HepG2 (cell line): ENCODE data around the gene WDR35. TPM values are rescaled to one million over a fixed set of nuclear protein-coding genes. Genes with fewer than 3 reads are reported as not detected.

ENCODE experiments used
- ATAC-seq: fragments of 200-7000 bp; cut with Tn5 transposase; 3 replicates; pipeline ENCODE4 v1.9.1; 2020; ENCODE audit warnings: mild to moderate bottlenecking, moderate library complexity
- BruUV-seq: library from RNA; stranded (reverse); fragments of 400-500 nt; replicated peaks from 2 replicates; lab custom pipeline; 2021; lab: Mats Ljungman, UMichigan
- CTCF ChIA-PET: fragments of 300-600 bp; formaldehyde crosslinking; extraction: SDS; loops from one replicate; lab custom pipeline; 2021; ENCODE audit warnings: low total read pairs, inconsistent platforms, low intra/inter-chr PET ratio; lab: Yijun Ruan, JAX
- POLR2A ChIA-PET: fragments of 350-600 bp; sonication (Branson Sonifier 250); formaldehyde crosslinking; loops from one replicate; lab custom pipeline; 2020; ENCODE audit warnings: antibody characterized with exemption, inconsistent platforms; lab: Yijun Ruan, JAX
- DNase-seq: peaks from one replicate; pipeline ENCODE4 v3.0.0-alpha.2; 2015; ENCODE audit warnings: low spot score
- FAIRE-seq: peaks from 3 replicates; lab custom pipeline; 2011; peaks lifted over from hg19 to GRCh38; lab: Jason Lieb, UNC
- H2AFZ ChIP-seq: one replicate; pipeline ENCODE4 v1.6.1; 2011; ENCODE audit warnings: low read length, inconsistent platforms
- H3K27ac ChIP-seq: fragments of 300-600 bp; 3 replicates; pipeline ENCODE4 v1.8.0; 2011; ENCODE audit warnings: mixed run types, mild to moderate bottlenecking, mixed read lengths, low read length, inconsistent platforms; ENCODE audit not compliant: insufficient read depth; ENCODE audit errors: extremely low read length
- H3K27me3 ChIP-seq, 2 experiments: fragments of 200-600 bp in 1 of 2; 2 replicates in 1 of 2; 3 replicates in 1 of 2; pipeline versions ENCODE4 v1.6.0 to v1.8.0; 2011; ENCODE audit warnings: low read length in 2 of 2, mild to moderate bottlenecking in 2 of 2, moderate library complexity in 2 of 2, inconsistent platforms in 1 of 2; ENCODE audit not compliant: insufficient read depth in 2 of 2, control insufficient read depth in 1 of 2
- H3K36me3 ChIP-seq, 2 experiments: fragments of 200-600 bp in 1 of 2; replicated peaks in 1 of 2; 2 replicates in 1 of 2; 3 replicates in 1 of 2; pipeline versions ENCODE4 v1.5.1 to v1.8.0; 2011; ENCODE audit warnings: low read length in 2 of 2, inconsistent platforms in 1 of 2; ENCODE audit not compliant: insufficient read depth in 2 of 2, control insufficient read depth in 1 of 2
- H3K4me1 ChIP-seq: 2 replicates; pipeline ENCODE4 v1.5.1; 2012; ENCODE audit warnings: low read length, inconsistent platforms; ENCODE audit not compliant: insufficient read depth
- H3K4me2 ChIP-seq: 2 replicates; pipeline ENCODE4 v1.6.0; 2011; ENCODE audit warnings: low read depth, low read length, inconsistent platforms
- H3K4me3 ChIP-seq, 3 experiments: fragments of 200-600 bp in 1 of 3; sonication (generic), shearing (Covaris generic) in 1 of 3; replicated peaks in 1 of 3; 2 replicates each; pipeline ENCODE4 v1.5.1; 2011 to 2016; ENCODE audit warnings: low read length in 3 of 3, inconsistent platforms in 2 of 3, low read depth in 2 of 3, mild to moderate bottlenecking in 2 of 3, control low read depth in 1 of 3, mixed read lengths in 1 of 3; ENCODE audit not compliant: insufficient read depth in 1 of 3
- H3K79me2 ChIP-seq: one replicate; pipeline ENCODE4 v1.6.1; 2011; ENCODE audit warnings: low read length, inconsistent platforms; ENCODE audit not compliant: insufficient read depth
- H3K9ac ChIP-seq: 2 replicates; pipeline ENCODE4 v1.6.0; 2011; ENCODE audit warnings: mild to moderate bottlenecking, low read depth, low read length, inconsistent platforms; ENCODE audit not compliant: insufficient read depth
- H3K9me3 ChIP-seq: 2 replicates; pipeline ENCODE4 v1.5.1; 2012; ENCODE audit warnings: mild to moderate bottlenecking, low read length
- H4K20me1 ChIP-seq: 2 replicates; pipeline ENCODE4 v1.6.0; 2011; ENCODE audit warnings: inconsistent platforms, mild to moderate bottlenecking, low read length, moderate library complexity; ENCODE audit not compliant: insufficient read depth
- FOSL1 ChIP-seq: sonication (generic); formaldehyde crosslinking; IDR thresholded peaks from 2 replicates; pipeline ENCODE4 v1.9.0; 2021; ENCODE audit warnings: missing genetic modification reagents, borderline replicate concordance
- HOXA3 ChIP-seq: sonication (generic); formaldehyde crosslinking; IDR thresholded peaks from 2 replicates; pipeline ENCODE4 v1.5.0; 2020; ENCODE audit warnings: missing genetic modification reagents
- NCOA1 ChIP-seq: sonication (generic); formaldehyde crosslinking; IDR thresholded peaks from 2 replicates; pipeline ENCODE4 v1.9.0; 2021; ENCODE audit warnings: missing genetic modification reagents
- NPAS2 ChIP-seq: sonication (generic); formaldehyde crosslinking; IDR thresholded peaks from 2 replicates; pipeline ENCODE4 v1.8.0; 2022; ENCODE audit warnings: mild to moderate bottlenecking, missing genetic modification reagents, borderline replicate concordance
- SMAD9 ChIP-seq: sonication (generic); formaldehyde crosslinking; IDR thresholded peaks from 2 replicates; pipeline ENCODE4 v1.5.1; 2020; ENCODE audit warnings: mild to moderate bottlenecking, missing genetic modification reagents
- STAG1 ChIP-seq: sonication (generic); formaldehyde crosslinking; IDR thresholded peaks from 2 replicates; pipeline ENCODE4 v1.4.0; 2020; ENCODE audit warnings: missing genetic modification reagents
- TAF1 ChIP-seq: sonication (generic); formaldehyde crosslinking; IDR thresholded peaks from 2 replicates; pipeline ENCODE4 v1.4.0; 2020; ENCODE audit warnings: missing genetic modification reagents
- TRIM24 ChIP-seq: sonication (generic); formaldehyde crosslinking; IDR thresholded peaks from 2 replicates; pipeline ENCODE4 v1.8.0; 2022; ENCODE audit warnings: mild to moderate bottlenecking, missing genetic modification reagents
- ZC3H4 ChIP-seq: sonication (generic); formaldehyde crosslinking; IDR thresholded peaks from 2 replicates; pipeline ENCODE4 v1.4.0; 2020; ENCODE audit warnings: missing genetic modification reagents, borderline replicate concordance
- ZNF510 ChIP-seq: sonication (generic); formaldehyde crosslinking; IDR thresholded peaks from 2 replicates; pipeline ENCODE4 v1.4.0; 2020; ENCODE audit warnings: low read depth, mild to moderate bottlenecking, missing genetic modification reagents
- ZNF605 ChIP-seq: sonication (generic); formaldehyde crosslinking; IDR thresholded peaks from 2 replicates; pipeline ENCODE4 v1.8.0; 2022; ENCODE audit warnings: mild to moderate bottlenecking, missing genetic modification reagents
- ZNF766 ChIP-seq: sonication (generic); formaldehyde crosslinking; IDR thresholded peaks from 2 replicates; pipeline ENCODE4 v1.5.0; 2020; ENCODE audit warnings: missing genetic modification reagents, borderline replicate concordance
- WGBS: methylation state at CpG from one replicate; pipeline ENCODE4 v1.1.6; 2017; ENCODE audit warnings: low lambda C conversion rate; 5-methylcytosine and 5-hydroxymethylcytosine counted together
- in situ Hi-C: cut with HindIII; loops from 2 replicates; pipeline ENCODE4 v1.10.0; 2017; ENCODE audit warnings: low pct_unique_long_range_greater_than_20kb; ENCODE audit not compliant: extremely low pct_ligation_motif_present
- intact Hi-C: fragments of 100-400 bp; cut with micrococcal nuclease; formaldehyde crosslinking; loops from one replicate; pipeline ENCODE4 v1.10.0; 2022; ENCODE audit not compliant: unreplicated experiment
- polyA plus RNA-seq, 8 experiments: library from polyadenylated mRNA; depleted of rRNA in 3 of 8; stranded (reverse) in 7 of 8; unstranded in 1 of 8; fragments of >200 nt; fragmentation: Illumina TruSeq in 4 of 8; extraction: Trizol in 4 of 8; gene quantifications; 2 replicates each; pipeline versions ENCODE4 v1.2.1 to v1.2.3, GENCODE V29; 2011 to 2016; ENCODE audit warnings: low read depth in 4 of 8, missing spikeins in 1 of 8, mixed read lengths in 1 of 8; ENCODE audit not compliant: insufficient read depth in 1 of 8
- total RNA-seq, 5 experiments: library from RNA; depleted of rRNA; stranded (reverse); fragments of >200 nt; fragmentation: Illumina TruSeq; extraction: Trizol; gene quantifications; 2 replicates each; pipeline ENCODE4 v1.2.3, GENCODE V29; 2016; ENCODE audit warnings: low read depth in 1 of 5
- TF ChIP-seq, protein P1 (sequence below): fragments of 450-650 bp; IDR thresholded peaks from 2 replicates; pipeline ENCODE4 v1.6.1; 2016
- TF ChIP-seq, protein P2 (sequence below): sonication (generic); formaldehyde crosslinking; IDR thresholded peaks from 2 replicates; pipeline ENCODE4 v1.4.0; 2020; ENCODE audit warnings: missing genetic modification reagents

Gene WDR35
- total and polyA plus RNA-seq, 2 of the 13 experiments (the other 11 are each of a cell fraction or from before 2014, with no cell fraction given), result 11.1 to 19.6 TPM

GRCh38 chr2:19864381-19864780, 125.5 kb downstream of the WDR35 start:
- DNase-seq (no peak), FAIRE-seq (no peak), ATAC-seq (no peak)
- no peak overlapping the region for H3K9ac ChIP-seq
- 77% methylated on average over 11 of the region's 11 CpGs for WGBS
- TF ChIP-seq, protein P1, sequence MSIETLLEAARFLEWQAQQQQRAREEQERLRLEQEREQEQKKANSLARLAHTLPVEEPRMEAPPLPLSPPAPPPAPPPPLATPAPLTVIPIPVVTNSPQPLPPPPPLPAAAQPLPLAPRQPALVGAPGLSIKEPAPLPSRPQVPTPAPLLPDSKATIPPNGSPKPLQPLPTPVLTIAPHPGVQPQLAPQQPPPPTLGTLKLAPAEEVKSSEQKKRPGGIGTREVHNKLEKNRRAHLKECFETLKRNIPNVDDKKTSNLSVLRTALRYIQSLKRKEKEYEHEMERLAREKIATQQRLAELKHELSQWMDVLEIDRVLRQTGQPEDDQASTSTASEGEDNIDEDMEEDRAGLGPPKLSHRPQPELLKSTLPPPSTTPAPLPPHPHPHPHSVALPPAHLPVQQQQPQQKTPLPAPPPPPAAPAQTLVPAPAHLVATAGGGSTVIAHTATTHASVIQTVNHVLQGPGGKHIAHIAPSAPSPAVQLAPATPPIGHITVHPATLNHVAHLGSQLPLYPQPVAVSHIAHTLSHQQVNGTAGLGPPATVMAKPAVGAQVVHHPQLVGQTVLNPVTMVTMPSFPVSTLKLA, result peak; percentile 77
- TF ChIP-seq SMAD9 (CRISPR knock-in tag), result no peak
- no peaks in the 10 kb centered on the region for H4K20me1 ChIP-seq
- in situ Hi-C loops (loop anchor here (5.0 to 10.0 kb wide), 3 partner anchors 507 to 1342 kb away; partner anchors contain the start of gene OSR1), intact Hi-C loops (loop anchor here (10.0 kb wide), 1 partner anchor 1430 kb away; no protein-coding TSS in a partner anchor)
- H2AFZ ChIP-seq, result no peak overlapping the region
- H3K4me1 ChIP-seq, result peaks cover 39% of the 10 kb centered on the region
- no peaks in the 10 kb centered on the region for H3K36me3 ChIP-seq
- no peak overlapping the region; the same call in 1 of the 2 replicates for H3K4me2 ChIP-seq
- no TSS peak for BruUV-seq
- no peaks in the 10 kb centered on the region for H3K9me3 ChIP-seq
- no peak overlapping the region for H3K4me3 ChIP-seq
- CTCF ChIA-PET, result interaction anchor here (1.8 to 2.1 kb wide), 2 partner anchors 1344 to 1429 kb away, joined by 6 to 14 read pairs; no protein-coding TSS in a partner anchor
- POLR2A ChIA-PET, result interaction anchor here (1.1 kb wide), 1 partner anchor 517 kb away, joined by 3 read pairs; no protein-coding TSS in a partner anchor
- peaks cover 2 to 14% of the 10 kb centered on the region in 2 experiments; a peak in 2 of 5 replicates for H3K27me3 ChIP-seq
- H3K79me2 ChIP-seq, result no peaks in the 10 kb centered on the region
- H3K27ac ChIP-seq, result no peak overlapping the region

DNA sequence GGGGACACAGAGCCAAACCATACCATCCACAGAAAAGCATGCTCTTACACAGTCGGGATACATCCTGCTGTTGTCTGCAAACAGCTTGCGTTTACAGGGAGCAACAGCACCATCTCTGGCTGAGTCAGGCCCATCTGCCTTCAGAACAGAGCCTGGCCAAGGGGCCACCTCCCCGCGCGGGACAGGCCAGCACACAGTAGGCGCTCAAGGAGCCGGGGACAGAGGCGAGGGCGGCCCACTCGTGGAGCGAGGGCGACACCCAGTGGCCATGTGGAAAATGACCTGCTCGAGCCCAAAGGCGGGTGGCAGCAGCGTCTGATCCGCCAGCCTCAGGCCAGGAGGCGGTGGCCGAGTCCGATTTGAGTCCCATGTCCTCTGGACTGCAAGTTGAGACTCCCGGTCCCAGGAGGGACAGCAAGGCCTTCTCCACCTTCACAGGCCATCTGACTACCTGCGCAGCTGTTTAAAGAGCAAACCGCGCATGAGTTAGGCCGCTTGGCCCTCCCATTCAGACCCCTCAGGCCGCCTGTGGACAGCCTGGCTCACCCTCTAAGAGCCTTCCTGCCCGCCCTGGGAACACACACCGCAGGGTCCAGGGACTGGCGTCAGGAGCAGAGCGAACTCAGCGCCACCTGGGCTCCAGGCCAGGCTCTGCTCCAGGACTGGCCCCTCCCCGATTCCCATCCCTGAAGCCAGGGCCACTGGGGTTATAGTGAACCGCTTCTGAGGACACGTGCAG, 126.4 kb downstream of the WDR35 start:
- CTCF ChIA-PET, result interaction anchor here (0.7 to 2.5 kb wide), 9 partner anchors 94 to 1476 kb away, joined by 4 to 19 read pairs (median 6); no protein-coding TSS in a partner anchor
- DNase-seq, result peak; percentile 76
- H3K9me3 ChIP-seq, result no peaks in the 10 kb centered on the region
- FAIRE-seq, result peak; percentile 55
- no peaks in the 10 kb centered on the region for H3K36me3 ChIP-seq
- H3K27ac ChIP-seq, result peak overlapping the region; percentile 26
- H3K9ac ChIP-seq, result peak overlapping the region; percentile 58
- H3K4me2 ChIP-seq, result peak overlapping the region; percentile 86
- POLR2A ChIA-PET, result no interaction called here
- H2AFZ ChIP-seq, result peak overlapping the region; percentile 88
- in situ Hi-C loops (loop anchor here (5.0 to 10.0 kb wide), 3 partner anchors 506 to 1341 kb away; partner anchors contain the start of gene OSR1), intact Hi-C loops (loop anchor here (1.0 to 10.0 kb wide), 9 partner anchors 37 to 1476 kb away; partner anchors contain the start of gene TTC32)
- peak overlapping the region; percentile 46 to 77 (median 57) for H3K4me3 ChIP-seq
- BruUV-seq, result no TSS peak
- H3K4me1 ChIP-seq, result peaks cover 36% of the 10 kb centered on the region
- peak; percentile 96 for ATAC-seq
- H3K79me2 ChIP-seq, result no peaks in the 10 kb centered on the region
- H3K27me3 ChIP-seq, result peaks cover 2 to 18% of the 10 kb centered on the region in 2 experiments; a peak in 3 of 5 replicates
- WGBS, result 11% methylated on average over 18 of the region's 33 CpGs
- no peaks in the 10 kb centered on the region for H4K20me1 ChIP-seq
- TF ChIP-seq FOSL1, result no peak
- peak; percentile 58; the same call in 1 of the 2 replicates for TF ChIP-seq ZNF605
- peak; percentile 100 for TF ChIP-seq STAG1 (CRISPR knock-in tag)
- TF ChIP-seq ZNF766, result 0 out of 2 replicates have a peak, but pooled peaks have one; percentile 5
- TF ChIP-seq HOXA3 (CRISPR knock-in tag), result peak; percentile 75
- TF ChIP-seq NCOA1 (CRISPR knock-in tag), result peak; percentile 72; the same call in 1 of the 2 replicates
- no peak for TF ChIP-seq NPAS2 (CRISPR knock-in tag)
- peak; percentile 52 for TF ChIP-seq TAF1 (CRISPR knock-in tag)
- no peak; the same call in 1 of the 2 replicates for TF ChIP-seq ZC3H4 (CRISPR knock-in tag)
- no peak for TF ChIP-seq ZNF510 (CRISPR knock-in tag)
- no peak for TF ChIP-seq TRIM24 (CRISPR knock-in tag)
- TF ChIP-seq, protein P2, sequence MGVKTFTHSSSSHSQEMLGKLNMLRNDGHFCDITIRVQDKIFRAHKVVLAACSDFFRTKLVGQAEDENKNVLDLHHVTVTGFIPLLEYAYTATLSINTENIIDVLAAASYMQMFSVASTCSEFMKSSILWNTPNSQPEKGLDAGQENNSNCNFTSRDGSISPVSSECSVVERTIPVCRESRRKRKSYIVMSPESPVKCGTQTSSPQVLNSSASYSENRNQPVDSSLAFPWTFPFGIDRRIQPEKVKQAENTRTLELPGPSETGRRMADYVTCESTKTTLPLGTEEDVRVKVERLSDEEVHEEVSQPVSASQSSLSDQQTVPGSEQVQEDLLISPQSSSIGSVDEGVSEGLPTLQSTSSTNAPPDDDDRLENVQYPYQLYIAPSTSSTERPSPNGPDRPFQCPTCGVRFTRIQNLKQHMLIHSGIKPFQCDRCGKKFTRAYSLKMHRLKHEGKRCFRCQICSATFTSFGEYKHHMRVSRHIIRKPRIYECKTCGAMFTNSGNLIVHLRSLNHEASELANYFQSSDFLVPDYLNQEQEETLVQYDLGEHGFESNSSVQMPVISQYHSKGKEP (CRISPR knock-in tag), result peak; percentile 36; the same call in 1 of the 2 replicates
